T-helper 17 cell (primary cell): ENCODE results near the gene TRHDE. TPM values are rescaled to one million over a fixed set of nuclear protein-coding genes. Genes with fewer than 3 reads are reported as not detected.

Experiments used
- ATAC-seq: fragments of 150-1000 bp; cut with Tn5 transposase; 2 replicates; pipeline ENCODE4 v1.10.0; 2021; ENCODE audit warnings: mild to moderate bottlenecking, moderate library complexity
- DNase-seq, 3 donors: peaks; one replicate each; pipeline versions ENCODE4 v3.0.0 to v3.0.0-alpha.2; 2020 to 2021
- H3K9me3 ChIP-seq: one replicate; pipeline ENCODE4 v1.7.0; 2013; ENCODE audit warnings: low read length, mild to moderate bottlenecking; ENCODE audit not compliant: control insufficient read depth, poor library complexity, severe bottlenecking
- H3K27ac Mint-ChIP-seq: one replicate; pipeline ENCODE4 v1.8.0; 2022; ENCODE audit warnings: mild to moderate bottlenecking, moderate library complexity, mixed read lengths
- H3K27me3 Mint-ChIP-seq: one replicate; pipeline ENCODE4 v1.8.0; 2022; ENCODE audit warnings: mixed read lengths
- H3K36me3 Mint-ChIP-seq: one replicate; pipeline ENCODE4 v1.8.0; 2022; ENCODE audit warnings: low read depth, mixed read lengths
- H3K4me1 Mint-ChIP-seq: one replicate; pipeline ENCODE4 v1.8.0; 2022; ENCODE audit warnings: mild to moderate bottlenecking, mixed read lengths
- H3K4me3 Mint-ChIP-seq: one replicate; pipeline ENCODE4 v1.8.0; 2022; ENCODE audit warnings: mild to moderate bottlenecking, moderate library complexity, mixed read lengths
- total RNA-seq, 4 donors: library from RNA in 2 of 4; stranded (reverse) in 2 of 4; gene quantifications; one replicate each; pipeline ENCODE4 v1.2.3 and lab custom pipeline; 2022 to 2026

The TRHDE gene
- total RNA-seq, 2 donors from 2014 or later, result 0.26 TPM; not detected in 1

DNA sequence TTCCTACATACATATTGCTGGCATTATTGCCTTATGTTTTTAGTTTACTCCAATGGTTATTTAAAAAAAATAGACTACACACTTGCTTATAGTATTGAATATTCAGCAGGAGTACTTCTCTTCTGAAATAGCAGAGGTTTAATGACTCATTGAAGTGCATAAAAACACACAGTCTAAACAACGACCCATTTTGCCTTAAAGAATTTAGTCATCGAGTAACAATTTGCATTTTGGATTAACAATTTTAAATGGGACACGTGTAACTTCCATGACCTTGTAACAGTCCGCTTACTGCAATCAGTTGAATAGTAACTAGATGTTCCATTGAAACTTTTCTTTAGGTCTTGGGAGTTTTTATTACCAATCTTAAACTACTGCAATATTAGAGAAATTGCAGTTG lies 9.0 kb downstream of the TRHDE start:
- no peak for ATAC-seq
- Mint-ChIP-seq H3K27me3 (peaks cover 5% of the 10 kb centered on the region), H3K27ac (no peak overlapping the region), H3K36me3 (no peaks in the 10 kb centered on the region), H3K4me3 (no peak overlapping the region), H3K4me1 (no peaks in the 10 kb centered on the region)
- DNase-seq, result no peak
- no peaks in the 10 kb centered on the region for H3K9me3 ChIP-seq

DNA sequence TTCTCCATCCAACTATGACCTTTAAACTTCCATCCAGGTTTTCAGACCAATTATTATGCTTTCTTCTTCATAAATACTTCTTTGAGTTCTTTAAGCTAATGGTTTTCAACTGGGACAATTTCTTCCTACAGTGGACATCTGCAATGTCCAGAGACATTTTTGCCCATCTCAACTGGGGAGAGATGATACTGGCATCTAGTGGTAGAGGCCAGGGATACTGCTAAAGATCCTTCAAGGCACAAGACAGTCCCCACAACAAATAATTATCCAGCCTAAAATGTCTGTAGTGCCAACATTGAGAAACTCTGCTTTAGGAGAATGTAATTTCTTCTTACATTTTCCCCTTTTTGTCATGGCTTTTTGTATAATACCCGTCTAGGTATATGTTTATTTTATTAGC lies 10.6 kb downstream of the TRHDE start:
- Mint-ChIP-seq H3K4me1 (no peaks in the 10 kb centered on the region), H3K27me3 (peaks cover 5% of the 10 kb centered on the region), H3K36me3 (no peaks in the 10 kb centered on the region), H3K4me3 (no peak overlapping the region), H3K27ac (no peak overlapping the region)
- DNase-seq, result no peak
- no peak for ATAC-seq
- H3K9me3 ChIP-seq, result no peaks in the 10 kb centered on the region

DNA sequence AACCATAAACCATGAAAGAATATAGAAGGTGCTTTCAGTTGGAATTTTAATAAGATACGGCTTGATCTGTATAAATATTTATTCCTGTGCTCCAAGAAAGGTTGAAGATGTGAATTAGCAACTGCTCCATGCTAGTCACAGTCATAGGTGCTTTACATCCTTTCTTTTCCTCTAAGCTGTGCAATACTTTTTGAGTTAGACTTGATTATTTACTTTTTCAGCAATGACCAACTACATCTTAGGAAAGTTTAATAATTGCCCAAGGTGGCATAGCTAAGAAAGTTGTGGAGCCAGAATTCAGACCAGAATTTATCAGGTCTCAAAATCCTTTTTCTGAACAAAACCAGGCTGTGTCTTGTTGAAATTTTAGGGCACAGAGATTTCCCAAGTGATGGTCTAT lies 13.7 kb downstream of the TRHDE start:
- H3K27ac Mint-ChIP-seq, result no peak overlapping the region
- H3K9me3 ChIP-seq, result no peaks in the 10 kb centered on the region
- H3K4me3 Mint-ChIP-seq, result no peak overlapping the region
- H3K36me3 Mint-ChIP-seq, result no peaks in the 10 kb centered on the region
- H3K27me3 Mint-ChIP-seq, result peaks cover 5% of the 10 kb centered on the region
- H3K4me1 Mint-ChIP-seq, result no peaks in the 10 kb centered on the region
- no peak for ATAC-seq
- DNase-seq, result no peak

DNA sequence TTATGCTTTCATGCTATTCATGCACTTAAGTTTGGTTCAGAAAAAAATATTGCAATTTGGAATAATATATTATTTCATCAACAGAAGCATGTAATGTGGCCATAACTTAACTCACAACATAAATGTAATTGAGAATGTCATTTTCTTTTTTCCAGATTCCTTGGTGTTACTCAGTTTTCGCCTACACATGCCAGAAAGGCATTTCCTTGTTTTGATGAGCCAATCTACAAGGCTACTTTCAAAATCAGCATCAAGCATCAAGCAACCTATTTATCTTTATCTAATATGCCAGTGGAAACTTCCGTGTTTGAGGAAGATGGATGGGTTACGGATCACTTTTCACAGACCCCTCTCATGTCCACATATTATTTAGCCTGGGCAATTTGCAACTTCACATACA lies 14.4 kb downstream of the TRHDE start:
- H3K27me3 Mint-ChIP-seq, result peaks cover 5% of the 10 kb centered on the region
- H3K27ac Mint-ChIP-seq, result no peak overlapping the region
- no peak for ATAC-seq
- H3K4me3 Mint-ChIP-seq, result no peak overlapping the region
- no peaks in the 10 kb centered on the region for H3K9me3 ChIP-seq
- no peaks in the 10 kb centered on the region for H3K36me3 Mint-ChIP-seq
- DNase-seq, result no peak
- H3K4me1 Mint-ChIP-seq, result no peaks in the 10 kb centered on the region

DNA sequence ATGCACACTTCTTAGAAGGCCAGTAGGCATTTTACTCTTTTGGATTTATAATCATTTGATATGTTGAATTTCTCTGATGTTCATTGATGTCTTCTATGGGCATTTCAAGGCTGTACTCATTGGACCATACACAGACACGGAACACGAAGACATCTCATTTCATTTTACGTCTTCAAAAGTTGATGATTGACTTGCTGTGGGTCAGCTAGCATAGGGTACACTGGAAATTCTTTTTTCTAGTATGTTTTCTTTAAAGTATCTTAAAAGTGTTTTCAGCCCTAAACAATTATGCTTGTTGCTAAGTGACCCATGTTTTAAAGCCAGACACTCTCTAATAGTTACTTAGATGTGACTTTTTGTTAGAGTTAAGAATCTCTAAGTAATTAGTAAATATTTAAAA lies 16.3 kb downstream of the TRHDE start:
- H3K4me1 Mint-ChIP-seq, result no peaks in the 10 kb centered on the region
- no peaks in the 10 kb centered on the region for H3K9me3 ChIP-seq
- H3K27me3 Mint-ChIP-seq, result no peaks in the 10 kb centered on the region
- DNase-seq (no peak), ATAC-seq (no peak)
- no peaks in the 10 kb centered on the region for H3K36me3 Mint-ChIP-seq
- no peak overlapping the region for H3K4me3 Mint-ChIP-seq
- H3K27ac Mint-ChIP-seq, result no peak overlapping the region

DNA sequence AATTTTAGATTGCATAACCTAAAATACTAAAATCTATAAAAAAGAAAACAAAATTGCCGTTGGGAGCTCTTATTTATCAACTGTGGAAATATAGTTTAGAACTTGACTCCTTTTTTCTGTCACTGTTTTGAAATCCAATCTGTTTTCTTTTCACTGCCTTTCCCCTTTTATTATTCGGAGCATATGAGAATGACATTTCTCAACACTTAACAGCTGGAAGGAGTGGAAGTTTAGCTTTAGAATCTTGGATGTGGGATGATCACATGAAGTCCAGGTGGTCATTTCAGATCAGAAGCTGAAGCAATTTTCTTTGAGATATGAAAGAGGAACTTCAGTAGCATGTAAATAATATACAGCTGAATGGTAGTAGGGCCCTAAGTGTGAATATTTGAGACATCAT lies 16.7 kb downstream of the TRHDE start:
- no peak for ATAC-seq
- H3K27me3 Mint-ChIP-seq, result no peaks in the 10 kb centered on the region
- no peaks in the 10 kb centered on the region for H3K36me3 Mint-ChIP-seq
- H3K9me3 ChIP-seq, result no peaks in the 10 kb centered on the region
- H3K4me3 Mint-ChIP-seq, result no peak overlapping the region
- no peak overlapping the region for H3K27ac Mint-ChIP-seq
- H3K4me1 Mint-ChIP-seq, result no peaks in the 10 kb centered on the region
- no peak for DNase-seq

DNA sequence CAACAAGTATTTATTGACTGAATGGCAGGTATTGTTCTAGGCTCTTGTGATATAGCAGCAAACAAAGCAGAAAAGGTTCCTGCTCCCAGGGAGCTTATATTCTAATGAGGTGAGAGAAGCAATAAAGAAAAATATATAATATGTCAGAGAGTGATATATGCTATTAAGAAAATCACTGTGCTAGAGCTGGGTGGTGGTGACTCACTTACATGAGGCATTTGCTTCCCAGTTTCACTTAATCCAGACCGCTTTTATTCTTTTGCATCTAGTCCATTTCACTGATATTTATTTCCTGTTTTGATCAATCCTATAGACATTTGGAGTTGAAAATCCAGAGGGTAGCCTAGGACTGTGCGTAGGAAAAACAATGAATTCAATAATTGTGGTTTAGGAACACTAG lies 17.5 kb downstream of the TRHDE start:
- DNase-seq (no peak), ATAC-seq (no peak)
- H3K27me3 Mint-ChIP-seq, result no peaks in the 10 kb centered on the region
- H3K9me3 ChIP-seq, result no peaks in the 10 kb centered on the region
- H3K36me3 Mint-ChIP-seq, result no peaks in the 10 kb centered on the region
- H3K4me1 Mint-ChIP-seq, result no peaks in the 10 kb centered on the region
- no peak overlapping the region for H3K27ac Mint-ChIP-seq
- no peak overlapping the region for H3K4me3 Mint-ChIP-seq

DNA sequence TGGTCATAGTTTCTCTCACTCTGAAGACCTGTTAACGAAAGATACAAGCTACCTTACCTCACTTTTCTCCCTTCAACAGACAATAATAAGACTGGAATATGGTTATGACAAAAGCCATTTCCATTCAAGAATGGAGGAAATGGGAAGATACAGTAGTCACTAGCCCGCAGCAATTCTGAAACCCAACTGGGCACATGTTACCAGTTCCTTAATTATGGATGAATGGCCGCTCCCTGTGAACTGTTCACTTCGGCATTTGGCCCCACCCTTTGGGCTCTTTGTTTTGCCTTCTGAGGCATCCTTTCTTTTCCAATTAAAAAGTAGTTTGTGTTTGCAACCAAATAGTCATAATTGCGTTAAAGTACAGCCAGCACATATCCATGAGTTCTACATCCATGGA lies 19.0 kb downstream of the TRHDE start:
- H3K9me3 ChIP-seq, result no peaks in the 10 kb centered on the region
- no peak for ATAC-seq
- H3K27ac Mint-ChIP-seq, result no peak overlapping the region
- H3K4me3 Mint-ChIP-seq, result no peak overlapping the region
- H3K27me3 Mint-ChIP-seq, result no peaks in the 10 kb centered on the region
- no peak for DNase-seq
- no peaks in the 10 kb centered on the region for H3K36me3 Mint-ChIP-seq
- no peaks in the 10 kb centered on the region for H3K4me1 Mint-ChIP-seq

DNA sequence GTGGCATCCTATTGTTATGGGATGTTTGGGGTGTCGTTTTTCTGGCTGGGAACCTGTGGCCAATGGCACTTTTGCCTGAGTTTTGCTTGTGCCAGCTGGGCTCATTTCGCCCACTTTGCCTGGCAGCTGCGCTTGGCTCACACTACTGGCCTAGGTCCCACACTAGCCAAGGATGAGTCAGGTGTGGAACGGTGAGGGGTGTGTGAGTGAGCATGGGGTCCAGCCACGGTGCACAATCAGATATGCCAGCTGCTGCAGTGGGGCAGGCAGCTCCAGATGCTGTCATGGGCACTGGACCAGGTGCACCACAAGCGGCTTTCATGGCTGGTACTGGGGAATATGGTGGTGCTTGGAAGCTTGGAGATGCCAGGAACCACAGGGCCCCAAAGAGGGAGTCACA lies 21.5 kb downstream of the TRHDE start:
- no peaks in the 10 kb centered on the region for H3K4me1 Mint-ChIP-seq
- no peak for DNase-seq
- H3K36me3 Mint-ChIP-seq, result no peaks in the 10 kb centered on the region
- no peaks in the 10 kb centered on the region for H3K27me3 Mint-ChIP-seq
- H3K4me3 Mint-ChIP-seq, result no peak overlapping the region
- H3K27ac Mint-ChIP-seq, result no peak overlapping the region
- H3K9me3 ChIP-seq, result no peaks in the 10 kb centered on the region
- no peak for ATAC-seq

DNA sequence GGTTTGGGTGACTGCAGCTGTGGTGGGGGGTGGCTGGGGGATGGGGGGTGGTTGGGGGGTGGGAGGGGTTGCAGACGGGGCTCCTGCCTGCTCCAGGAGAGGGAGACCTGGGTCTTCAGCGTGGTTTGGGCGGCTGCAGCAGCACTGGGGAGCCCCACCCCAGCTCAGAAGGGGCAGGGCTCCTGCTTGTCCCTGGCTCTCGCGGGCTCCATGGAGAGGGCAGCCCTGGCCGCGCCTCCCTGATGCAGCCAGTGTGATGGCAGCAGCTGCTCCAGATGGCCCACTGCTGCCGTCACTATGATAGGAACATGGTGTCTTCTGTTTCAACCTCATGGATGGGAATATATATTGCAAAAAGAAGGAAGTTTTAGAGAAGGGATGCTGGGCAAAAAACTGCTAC lies 22.9 kb downstream of the TRHDE start:
- Mint-ChIP-seq H3K27ac (no peak overlapping the region), H3K4me1 (no peaks in the 10 kb centered on the region), H3K36me3 (no peaks in the 10 kb centered on the region), H3K4me3 (no peak overlapping the region), H3K27me3 (no peaks in the 10 kb centered on the region)
- ATAC-seq (no peak), DNase-seq (no peak)
- H3K9me3 ChIP-seq, result no peaks in the 10 kb centered on the region

DNA sequence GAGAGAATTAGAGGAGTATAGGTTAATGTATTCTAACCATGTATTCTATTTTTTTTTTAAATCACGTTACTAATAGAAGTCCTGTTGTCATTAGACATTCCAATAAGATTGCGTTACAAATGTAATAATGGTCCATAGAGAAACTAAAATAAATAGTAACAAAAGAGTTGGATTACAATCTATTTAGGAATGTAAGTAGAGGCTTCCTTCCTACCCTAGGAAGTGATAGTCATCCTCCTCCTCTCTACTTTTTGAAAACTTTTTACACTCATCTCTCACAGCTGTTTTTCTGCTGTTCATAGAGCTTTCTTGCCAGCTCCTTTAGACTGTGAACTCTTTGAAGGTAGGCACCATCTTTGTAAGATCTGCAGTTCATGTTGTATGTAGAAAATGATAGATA lies 23.6 kb downstream of the TRHDE start:
- H3K9me3 ChIP-seq, result no peaks in the 10 kb centered on the region
- no peaks in the 10 kb centered on the region for H3K36me3 Mint-ChIP-seq
- H3K27ac Mint-ChIP-seq, result no peak overlapping the region
- no peaks in the 10 kb centered on the region for H3K4me1 Mint-ChIP-seq
- no peak for ATAC-seq
- H3K4me3 Mint-ChIP-seq, result no peak overlapping the region
- no peak for DNase-seq
- H3K27me3 Mint-ChIP-seq, result no peaks in the 10 kb centered on the region

DNA sequence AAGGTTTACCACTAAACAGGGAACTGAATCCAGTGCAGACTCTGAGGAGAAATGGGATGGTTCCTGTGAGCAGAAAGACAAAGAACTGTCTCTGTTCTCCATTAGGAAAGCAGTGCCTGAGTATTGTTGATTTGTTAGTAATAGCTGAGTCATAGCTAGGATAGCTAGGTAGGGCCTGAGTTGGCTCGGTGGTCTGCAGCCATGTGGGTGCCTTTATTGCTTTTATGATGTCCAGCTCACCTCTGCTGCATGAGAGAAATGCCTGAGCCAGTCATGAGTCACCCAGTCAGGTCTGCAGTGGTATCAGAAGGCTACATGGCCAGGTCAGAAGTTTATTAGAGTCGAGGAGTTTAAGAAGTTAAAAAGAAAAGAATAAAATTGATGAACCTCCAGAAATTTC lies 24.2 kb downstream of the TRHDE start:
- no peaks in the 10 kb centered on the region for H3K27me3 Mint-ChIP-seq
- no peak overlapping the region for H3K27ac Mint-ChIP-seq
- no peaks in the 10 kb centered on the region for H3K36me3 Mint-ChIP-seq
- H3K4me1 Mint-ChIP-seq, result no peaks in the 10 kb centered on the region
- H3K9me3 ChIP-seq, result no peaks in the 10 kb centered on the region
- DNase-seq (no peak), ATAC-seq (no peak)
- H3K4me3 Mint-ChIP-seq, result no peak overlapping the region

DNA sequence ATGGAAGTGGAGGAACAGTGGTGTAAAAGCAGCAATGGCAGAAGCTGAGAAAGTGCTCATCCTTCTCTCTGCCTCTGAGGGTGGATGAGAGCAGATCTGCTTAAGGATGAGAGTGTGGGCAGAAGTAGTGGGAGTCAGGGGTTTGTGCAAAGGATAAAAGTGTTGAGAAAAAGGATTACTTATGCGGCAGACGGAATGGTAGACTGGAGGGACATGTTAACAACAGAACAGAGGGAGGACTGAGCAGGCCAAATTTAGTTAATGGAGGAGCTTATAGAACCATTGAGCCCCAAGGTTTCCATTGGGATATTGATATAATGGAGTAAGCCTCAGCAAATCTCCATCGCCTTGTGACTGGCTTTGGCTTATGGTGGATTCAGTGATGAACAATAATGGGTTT lies 25.5 kb downstream of the TRHDE start:
- Mint-ChIP-seq H3K36me3 (no peaks in the 10 kb centered on the region), H3K4me1 (no peaks in the 10 kb centered on the region)

DNA sequence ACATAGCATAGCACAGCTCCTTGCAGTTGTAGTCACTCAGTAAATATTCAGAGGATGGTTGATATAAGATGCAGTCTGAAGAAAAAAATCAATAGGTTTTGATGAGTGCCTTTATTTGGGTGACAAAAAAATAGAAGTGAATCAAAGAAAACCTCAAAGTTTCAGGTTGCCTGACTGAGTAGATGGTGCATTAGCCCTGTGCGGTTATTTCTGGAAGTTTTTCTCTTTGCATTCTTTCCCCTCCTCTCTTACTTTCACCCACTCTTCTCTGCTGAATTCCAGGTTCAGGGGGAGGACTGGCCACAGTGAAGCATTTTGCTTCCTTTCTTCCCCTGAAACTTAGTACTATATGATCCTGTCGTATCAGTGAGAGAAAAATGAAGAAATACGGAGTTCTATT lies 28.6 kb downstream of the TRHDE start:
- H3K9me3 ChIP-seq, result no peaks in the 10 kb centered on the region
- no peak for ATAC-seq
- H3K27me3 Mint-ChIP-seq, result no peaks in the 10 kb centered on the region
- no peaks in the 10 kb centered on the region for H3K36me3 Mint-ChIP-seq
- no peak overlapping the region for H3K4me3 Mint-ChIP-seq
- H3K27ac Mint-ChIP-seq, result no peak overlapping the region
- no peaks in the 10 kb centered on the region for H3K4me1 Mint-ChIP-seq
- no peak for DNase-seq

More for the DNA sequence above, 25.5 kb downstream of the TRHDE start:
- H3K27ac Mint-ChIP-seq, result no peak overlapping the region
- DNase-seq (no peak), ATAC-seq (no peak)
- H3K4me3 Mint-ChIP-seq, result no peak overlapping the region
- no peaks in the 10 kb centered on the region for H3K9me3 ChIP-seq
- H3K27me3 Mint-ChIP-seq, result no peaks in the 10 kb centered on the region

DNA sequence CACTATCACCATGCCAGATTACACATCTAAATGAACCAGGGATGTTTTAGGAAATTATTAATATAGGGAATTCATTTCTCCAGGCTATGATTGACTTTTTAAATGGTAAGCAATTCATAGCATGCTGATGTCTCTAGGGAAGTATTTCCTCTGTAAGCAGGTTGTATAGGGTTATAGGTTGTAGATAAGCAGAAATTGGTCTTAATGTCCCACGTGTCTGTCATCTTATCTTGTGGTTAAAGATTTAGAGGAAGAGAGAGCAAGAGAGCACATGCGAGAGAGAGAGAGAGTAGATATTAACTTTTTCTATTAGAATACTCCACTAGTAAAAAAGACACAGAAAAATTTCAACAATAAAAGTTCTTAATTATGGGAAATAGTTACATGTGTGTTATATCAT lies 32.6 kb downstream of the TRHDE start:
- no peak overlapping the region for H3K4me3 Mint-ChIP-seq
- H3K36me3 Mint-ChIP-seq, result peaks cover 2% of the 10 kb centered on the region
- no peak for ATAC-seq
- no peaks in the 10 kb centered on the region for H3K27me3 Mint-ChIP-seq
- H3K9me3 ChIP-seq, result no peaks in the 10 kb centered on the region
- no peak overlapping the region for H3K27ac Mint-ChIP-seq
- H3K4me1 Mint-ChIP-seq, result no peaks in the 10 kb centered on the region
- DNase-seq, result no peak
